GM12873 (cell line): ENCODE measurements around the gene MYO9A.

ENCODE experiments used
- TF ChIP-seq, protein P1 (sequence below): IDR thresholded peaks from 2 replicates; pipeline ENCODE4 v1.5.1; 2012; ENCODE audit warnings: low read depth, mild to moderate bottlenecking, moderate library complexity, low read length, control low read depth; ENCODE audit not compliant: insufficient read depth; ENCODE audit errors: missing control alignments

Gene MYO9A

DNA sequence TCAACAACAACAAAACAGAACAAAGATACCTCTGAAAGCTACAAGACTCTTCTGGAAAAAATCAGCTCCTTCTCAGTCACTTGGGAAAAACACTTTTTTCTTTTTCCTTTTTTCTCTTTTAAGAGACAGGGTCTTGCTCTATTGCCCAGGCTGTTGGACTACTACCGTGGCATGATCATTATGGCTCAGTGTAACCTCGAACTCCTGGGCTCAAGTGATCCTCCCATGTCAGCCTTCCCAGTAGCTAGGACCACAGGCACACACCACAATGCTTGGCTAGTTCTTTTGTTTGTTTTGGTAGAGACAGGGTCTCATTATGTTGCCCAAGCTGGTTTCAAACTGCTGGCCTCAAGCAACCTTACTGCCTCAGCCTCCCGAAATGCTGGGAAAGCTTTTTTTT is 12.8 kb downstream of the MYO9A start:
- TF ChIP-seq, protein P1, sequence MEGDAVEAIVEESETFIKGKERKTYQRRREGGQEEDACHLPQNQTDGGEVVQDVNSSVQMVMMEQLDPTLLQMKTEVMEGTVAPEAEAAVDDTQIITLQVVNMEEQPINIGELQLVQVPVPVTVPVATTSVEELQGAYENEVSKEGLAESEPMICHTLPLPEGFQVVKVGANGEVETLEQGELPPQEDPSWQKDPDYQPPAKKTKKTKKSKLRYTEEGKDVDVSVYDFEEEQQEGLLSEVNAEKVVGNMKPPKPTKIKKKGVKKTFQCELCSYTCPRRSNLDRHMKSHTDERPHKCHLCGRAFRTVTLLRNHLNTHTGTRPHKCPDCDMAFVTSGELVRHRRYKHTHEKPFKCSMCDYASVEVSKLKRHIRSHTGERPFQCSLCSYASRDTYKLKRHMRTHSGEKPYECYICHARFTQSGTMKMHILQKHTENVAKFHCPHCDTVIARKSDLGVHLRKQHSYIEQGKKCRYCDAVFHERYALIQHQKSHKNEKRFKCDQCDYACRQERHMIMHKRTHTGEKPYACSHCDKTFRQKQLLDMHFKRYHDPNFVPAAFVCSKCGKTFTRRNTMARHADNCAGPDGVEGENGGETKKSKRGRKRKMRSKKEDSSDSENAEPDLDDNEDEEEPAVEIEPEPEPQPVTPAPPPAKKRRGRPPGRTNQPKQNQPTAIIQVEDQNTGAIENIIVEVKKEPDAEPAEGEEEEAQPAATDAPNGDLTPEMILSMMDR = no peak

DNA sequence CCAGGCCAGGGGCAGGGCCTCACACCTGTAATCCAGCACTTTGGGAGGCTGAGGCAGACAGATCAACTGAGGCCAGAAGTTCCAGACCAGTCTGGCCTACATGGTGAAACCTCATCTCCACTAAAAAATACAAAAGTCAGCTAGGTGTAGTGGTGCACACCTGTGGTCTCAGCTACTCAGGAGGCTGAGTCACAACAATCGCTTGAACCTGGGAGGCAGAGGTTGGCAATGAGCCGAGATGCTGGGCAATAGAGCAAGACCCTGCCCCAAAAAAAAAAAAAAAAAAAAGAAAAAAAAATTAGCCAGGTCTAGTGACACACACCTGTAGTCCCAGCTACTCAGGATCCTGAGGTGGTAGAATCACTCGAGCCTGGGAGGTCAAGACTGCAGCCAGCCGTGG is 18.8 kb downstream of the MYO9A start:
- TF ChIP-seq, protein P1 = no peak

DNA sequence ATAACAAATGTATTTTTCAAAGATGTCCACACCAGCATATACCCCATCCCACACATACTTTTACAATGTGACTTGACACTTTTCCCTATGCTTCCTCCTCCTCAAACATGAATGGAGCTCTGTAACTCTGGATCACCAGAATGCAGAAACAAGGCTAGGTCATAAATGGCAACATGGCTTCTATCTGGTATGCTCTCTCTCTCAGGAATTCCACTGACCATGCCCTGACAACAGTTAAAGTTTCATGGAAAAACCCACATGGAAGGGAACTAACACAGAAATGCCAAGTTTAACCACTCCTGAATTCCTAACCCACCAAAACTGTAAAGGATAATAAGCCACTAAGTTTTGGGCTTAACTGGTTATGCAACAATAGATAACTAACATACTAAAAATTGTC is 19.9 kb downstream of the MYO9A start:
- TF ChIP-seq, protein P1 = no peak

DNA sequence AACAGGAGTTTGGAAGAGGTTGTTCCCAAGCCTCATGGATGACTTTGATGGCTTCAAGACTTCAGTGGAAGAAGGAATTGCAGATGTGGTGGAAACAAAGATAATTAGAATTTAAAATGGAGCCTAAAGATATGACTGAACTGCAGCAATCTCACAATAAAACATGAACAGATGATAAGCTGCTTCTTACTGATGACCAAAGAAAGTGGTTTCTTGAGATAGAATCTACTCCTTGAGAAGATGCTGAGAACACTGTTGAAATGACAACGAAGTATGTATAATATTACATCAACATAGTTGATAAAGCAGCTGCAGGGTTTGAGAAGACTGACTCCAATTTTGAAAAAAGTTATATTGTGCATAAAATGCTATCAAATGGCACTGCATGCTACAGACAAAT is 21.2 kb downstream of the MYO9A start:
- TF ChIP-seq, protein P1 = no peak

DNA sequence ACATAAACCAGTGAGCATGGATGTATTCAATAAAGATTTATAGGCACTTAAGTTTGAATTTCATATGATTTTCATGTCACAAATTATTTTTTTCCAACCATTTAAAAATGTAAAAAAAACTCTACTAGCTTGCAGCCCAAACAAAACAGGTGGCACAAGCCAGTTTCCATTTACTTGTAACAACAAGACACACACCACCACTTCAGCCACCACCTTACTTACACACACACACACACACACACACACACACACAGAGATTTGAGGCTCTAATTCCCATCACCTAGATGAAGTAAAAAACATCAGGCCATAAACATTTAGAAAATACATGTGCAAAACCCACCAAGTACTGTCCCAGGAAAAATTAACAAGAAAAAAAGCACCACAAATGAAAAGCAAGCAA is 25.3 kb downstream of the MYO9A start:
- TF ChIP-seq, protein P1 = no peak

DNA sequence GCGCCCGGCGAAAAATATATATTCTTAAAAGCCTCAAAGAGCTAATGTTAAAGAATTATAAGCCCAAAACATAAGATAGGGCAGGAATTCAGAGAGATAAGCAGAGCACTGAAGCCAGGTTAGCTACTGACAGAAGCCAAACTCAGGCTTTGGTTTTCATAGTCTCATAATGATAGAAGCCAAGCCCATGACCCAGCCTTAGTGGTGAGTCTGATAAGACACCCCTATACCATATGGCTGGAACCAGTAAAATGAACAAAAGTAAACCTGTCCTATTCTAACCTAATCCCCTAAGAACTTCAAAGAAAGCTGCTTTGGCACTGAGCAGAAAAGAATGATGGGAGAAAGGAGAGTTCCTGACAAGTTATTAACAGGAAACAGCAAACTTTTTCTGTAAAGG is 25.9 kb downstream of the MYO9A start:
- TF ChIP-seq, protein P1 = no peak

DNA sequence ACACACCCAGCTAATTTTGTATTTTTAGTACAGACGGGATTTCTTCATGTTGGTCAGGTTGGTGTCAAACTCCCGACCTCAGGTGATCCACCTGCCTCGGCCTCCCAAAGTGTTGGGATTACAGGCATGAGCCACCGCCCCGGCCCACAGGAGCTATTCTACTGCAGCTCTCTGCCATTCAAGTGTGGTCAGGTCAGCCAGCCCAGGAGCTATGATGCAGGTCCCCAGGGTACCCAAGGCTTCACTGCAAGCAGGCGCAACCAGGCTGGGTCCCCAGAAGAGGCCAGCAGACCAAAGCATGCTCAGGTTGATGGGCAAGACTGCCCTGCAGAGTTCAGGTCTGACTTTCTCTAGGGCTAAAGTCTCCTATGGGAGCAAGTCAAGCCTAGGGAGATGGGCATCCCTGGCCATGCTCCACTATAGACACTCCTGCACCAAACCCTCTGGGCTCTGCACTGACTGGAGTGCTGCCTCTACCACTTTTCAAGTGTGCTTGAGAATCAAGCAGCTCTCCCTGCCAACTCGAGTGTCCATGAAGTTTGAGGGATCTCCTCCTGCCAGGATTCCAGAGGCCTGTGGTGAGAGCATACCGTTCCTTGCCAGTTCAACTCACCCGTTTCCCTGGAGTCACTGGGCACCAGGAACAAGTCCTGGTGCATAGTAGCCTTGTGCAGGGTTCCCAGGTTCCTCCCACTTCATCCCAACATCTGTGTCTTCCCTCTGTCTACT is 30.9 kb downstream of the MYO9A start:
- TF ChIP-seq, protein P1 = no peak
